NCI-H1694 (cell line): Measurements from ENCODE around the gene ANKRD34A.

ENCODE experiments used
- DNase-seq: peaks from one replicate; lab custom pipeline; 2025; lab: John Stamatoyannopoulos, UW

ANKRD34A gene

DNA sequence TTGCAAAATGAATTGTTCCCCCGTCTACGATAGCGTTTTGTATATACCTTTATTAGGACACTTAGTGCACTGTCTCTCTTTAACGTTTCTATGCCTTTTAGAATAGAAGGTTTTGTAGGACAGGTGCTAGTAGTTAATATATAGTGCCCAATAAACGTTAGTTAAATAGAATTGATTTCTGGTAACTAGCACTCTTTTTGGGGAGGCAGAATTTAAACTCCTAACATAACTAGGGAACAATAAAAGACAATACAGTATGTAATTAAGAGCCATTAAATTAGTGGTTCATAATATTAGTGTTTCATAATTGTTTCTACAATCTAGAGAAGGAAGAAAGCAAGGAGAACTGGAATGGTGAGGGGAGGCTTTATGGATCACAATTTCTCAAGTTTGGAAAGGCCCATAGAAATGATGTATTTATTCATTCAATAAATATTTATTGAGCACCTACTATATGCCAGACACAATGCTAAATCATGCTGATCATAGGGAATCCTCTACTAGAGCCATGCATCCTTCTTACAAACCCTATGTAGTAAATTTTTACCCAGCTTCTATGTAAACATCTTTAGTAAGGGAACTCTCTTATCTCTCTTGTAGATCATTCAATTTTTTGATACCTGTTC lies 857 bp upstream of the ANKRD34A start:
- no peak for DNase-seq

DNA sequence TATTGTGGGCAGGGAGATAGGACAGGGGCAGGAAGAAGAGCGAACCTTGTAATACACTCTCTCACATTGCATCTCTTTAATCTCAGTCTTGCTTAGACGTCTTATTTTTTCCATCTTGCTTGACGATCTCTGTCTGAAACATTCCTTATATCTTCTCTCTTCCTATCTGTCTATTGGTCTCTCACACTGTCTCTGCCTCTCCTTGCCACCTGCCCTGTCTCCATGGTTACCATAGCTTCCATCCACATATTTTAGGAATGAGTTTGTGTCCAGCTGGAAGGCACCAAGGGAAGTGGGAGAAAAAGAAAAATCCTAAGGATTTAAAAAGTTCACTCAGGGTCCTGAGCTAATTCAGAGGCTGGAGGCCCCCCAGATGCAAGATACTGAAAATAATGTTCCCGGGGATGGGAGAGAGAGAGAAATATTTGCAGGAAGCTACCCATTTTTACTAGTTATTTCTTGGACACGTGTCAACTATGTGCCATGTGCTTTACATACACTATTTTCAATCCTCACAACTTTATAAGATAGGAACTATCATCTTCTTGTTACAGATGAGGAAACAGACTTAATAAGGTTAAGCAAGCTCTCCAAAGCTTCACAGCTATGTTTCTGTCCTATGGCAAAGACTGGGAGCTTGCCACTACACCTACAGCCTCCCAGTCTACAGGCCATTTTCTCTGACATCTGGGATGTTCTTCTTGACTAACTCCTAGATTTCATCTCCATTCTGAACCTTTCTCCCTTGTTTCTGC lies 933 bp downstream of the ANKRD34A start:
- no peak for DNase-seq

- no peak for DNase-seq
Measured at GRCh38 chr1:145962157-145963102, 1.9 kb downstream of the ANKRD34A start.

- no peak for DNase-seq
Measured at GRCh38 chr1:145961425-145962156, 2.8 kb downstream of the ANKRD34A start.

- no peak for DNase-seq
Measured at GRCh38 chr1:145961109-145961424, 3.3 kb downstream of the ANKRD34A start.

DNA sequence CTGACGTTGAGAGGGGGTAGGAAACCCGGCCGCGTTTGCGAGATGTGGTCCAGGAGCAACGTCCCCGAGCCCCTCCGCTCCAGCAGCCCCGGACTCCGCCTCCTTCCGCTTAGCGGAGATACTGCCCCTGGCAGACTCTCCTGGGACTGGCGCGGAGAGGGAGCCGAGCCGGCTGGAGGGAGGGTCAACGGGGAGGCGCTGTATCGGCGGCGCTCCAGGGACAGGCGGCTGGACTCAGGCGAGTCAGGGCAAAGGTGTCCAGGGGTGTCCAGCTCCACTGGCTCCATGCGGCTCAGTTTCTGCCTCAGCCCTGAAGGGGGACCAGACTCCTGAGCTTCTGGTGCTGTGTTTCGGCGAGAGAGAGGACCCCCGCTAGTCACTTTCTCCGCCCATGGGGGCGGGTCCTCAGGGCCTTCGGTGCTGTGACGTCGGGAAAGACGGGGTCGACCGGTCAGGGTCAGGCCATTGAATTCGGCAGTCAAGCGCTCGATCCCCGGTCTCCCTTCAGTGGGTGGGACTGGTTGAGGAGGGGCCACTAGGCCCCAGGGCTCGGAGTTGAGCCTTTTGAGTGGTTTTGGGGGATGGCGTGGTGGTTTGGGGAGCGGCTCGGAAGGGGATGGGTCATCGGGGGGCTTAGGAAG lies 3.8 kb downstream of the ANKRD34A start:
- no peak for DNase-seq

- DNase-seq: no peak
Measured at GRCh38 chr1:145959957-145960467, 4.4 kb downstream of the ANKRD34A start.

GRCh38 chr1:145959333-145959732 lies 5.0 kb downstream of the ANKRD34A start:
- DNase-seq: no peak

DNA sequence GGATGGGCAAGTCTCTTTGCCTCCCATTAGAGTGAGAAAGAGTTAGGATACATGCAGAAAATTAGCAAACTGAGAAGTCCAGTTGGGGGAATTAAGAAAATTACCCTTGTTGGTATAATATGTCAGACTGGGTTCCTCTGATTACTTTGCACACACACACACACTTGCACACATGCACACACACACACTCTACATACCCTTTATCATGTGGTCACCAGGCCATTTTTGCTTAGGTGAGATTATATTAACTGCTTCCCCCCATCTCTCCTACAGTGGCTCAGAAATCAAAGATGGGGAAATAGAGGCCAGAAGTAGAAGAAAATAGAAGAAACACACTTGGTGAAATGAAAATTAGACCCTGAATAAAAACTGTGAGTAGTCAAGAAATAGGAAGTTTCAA lies 5.6 kb downstream of the ANKRD34A start:
- no peak for DNase-seq

GRCh38 chr1:145957443-145958319 lies 6.7 kb downstream of the ANKRD34A start, which contains the start of gene LIX1L:
Gene LIX1L (minus strand): TSS chr1:145958017. CDS start chr1:145957927, 90 bp downstream.
- DNase-seq: peak; percentile 97

DNA sequence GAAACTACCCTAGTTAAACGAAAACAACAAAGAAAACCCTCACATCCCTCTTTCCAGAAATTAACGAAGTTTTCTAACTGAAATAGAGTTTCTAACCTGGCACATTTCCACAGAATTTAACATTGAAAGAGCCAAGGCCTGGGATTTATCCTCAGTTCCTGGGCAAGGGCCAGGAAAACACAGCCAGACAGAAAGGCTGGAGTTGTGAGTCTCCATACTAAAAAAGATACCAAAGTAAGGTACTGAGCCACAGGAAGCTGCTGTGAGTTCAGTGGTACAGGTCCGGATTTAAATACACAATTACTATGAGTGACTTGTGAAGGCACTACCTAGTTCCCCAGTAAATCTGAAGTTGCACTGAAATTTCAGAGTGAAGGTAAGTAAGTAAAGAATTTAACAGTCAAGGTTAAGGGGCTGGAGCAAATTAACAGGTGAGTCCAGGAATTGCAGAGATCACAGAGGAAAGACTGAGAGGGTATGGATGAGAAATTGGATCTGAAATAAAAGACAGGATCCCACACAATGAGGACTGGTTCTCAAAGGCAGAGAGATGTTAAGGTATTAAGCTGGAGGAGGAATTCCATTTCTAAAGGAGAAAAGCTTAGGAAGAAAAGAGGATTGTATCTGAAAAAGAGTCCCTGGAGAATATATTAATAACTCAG lies 7.5 kb downstream of the ANKRD34A start:
- no peak for DNase-seq

GRCh38 chr1:145956361-145956760 lies 8.0 kb downstream of the ANKRD34A start:
- no peak for DNase-seq

DNA sequence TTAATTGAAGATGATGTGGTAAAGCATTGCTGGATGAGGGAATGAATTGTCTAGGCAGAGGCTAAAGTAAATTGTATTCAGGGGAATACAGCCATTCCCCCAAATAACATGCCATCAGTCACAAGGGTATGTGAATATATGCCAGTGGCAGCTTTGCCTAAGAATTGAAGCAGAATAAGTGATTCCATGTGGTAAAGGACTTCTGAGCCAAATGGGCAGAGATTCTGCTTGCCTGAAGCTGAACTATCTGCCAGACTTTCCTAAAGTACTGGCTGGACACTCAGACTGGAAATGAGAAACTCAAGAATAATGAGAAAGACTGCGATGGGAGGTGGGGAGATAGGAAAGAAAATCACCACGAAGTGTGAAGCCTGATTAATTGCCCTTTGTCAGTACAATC lies 8.9 kb downstream of the ANKRD34A start:
- no peak for DNase-seq

GRCh38 chr1:145953861-145954260 lies 10.5 kb downstream of the ANKRD34A start:
- no peak for DNase-seq

- no peak for DNase-seq
Measured at GRCh38 chr1:145952903-145953302, 11.5 kb downstream of the ANKRD34A start.

DNA sequence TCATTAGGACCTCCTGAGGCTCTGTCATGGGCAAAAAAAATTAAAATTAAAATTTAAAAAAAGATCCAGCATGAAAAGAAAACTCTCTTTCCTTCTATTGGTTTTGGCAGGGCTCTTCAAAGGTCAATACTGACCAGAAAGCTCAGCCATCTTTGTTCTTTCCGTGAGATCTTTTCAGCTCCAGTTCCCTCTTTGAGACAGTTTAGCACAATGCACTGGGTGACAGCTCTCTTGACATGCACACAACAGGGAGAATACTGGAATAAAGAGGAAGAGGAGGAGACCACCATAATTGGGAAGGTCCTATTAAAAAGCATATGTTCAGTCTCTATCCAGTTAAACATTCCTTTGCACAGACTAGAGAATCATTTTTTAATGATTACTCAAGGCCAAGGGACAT lies 12.8 kb downstream of the ANKRD34A start:
- no peak for DNase-seq

- DNase-seq: no peak
Measured at GRCh38 chr1:145949219-145949618, 15.2 kb downstream of the ANKRD34A start.

- DNase-seq: no peak
Measured at GRCh38 chr1:145947551-145947950, 16.8 kb downstream of the ANKRD34A start.

DNA sequence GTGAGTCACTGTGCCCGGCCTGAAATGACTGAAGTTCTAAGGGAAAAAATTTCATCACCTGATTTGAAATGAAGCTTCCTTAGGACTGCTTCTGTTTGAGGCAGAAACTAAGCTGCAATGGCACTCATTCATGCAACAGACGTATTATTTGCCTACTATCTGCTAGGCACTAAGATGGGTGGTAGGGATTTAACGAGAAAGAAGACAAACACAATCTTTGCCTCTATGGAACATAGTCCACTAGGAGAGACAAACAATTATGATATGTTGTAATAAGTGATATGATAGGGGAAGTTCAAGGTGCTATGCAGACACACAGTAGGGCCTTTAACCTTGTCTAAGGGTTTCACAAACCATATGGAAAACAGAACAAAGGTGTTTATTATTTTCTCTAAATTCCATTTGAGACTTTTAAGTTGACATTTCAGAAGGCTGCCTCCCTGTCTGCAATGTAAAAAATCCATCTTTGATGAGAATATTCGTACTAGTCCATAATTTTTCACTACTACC lies 17.8 kb downstream of the ANKRD34A start:
- DNase-seq: no peak
